ENCODE data around the gene IL1RAPL1. TPM values are rescaled to one million over a fixed set of nuclear protein-coding genes. Genes with fewer than 3 reads are reported as not detected.

The IL1RAPL1 gene
- total RNA-seq, 1 donor from 2014 or later = 0.16 TPM

- no peaks in the 10 kb centered on the region for H3K27me3 ChIP-seq (ENCODE audit: insufficient read depth, low read length)
- TF ChIP-seq EZH2 (IDR thresholded peaks at IDR 0.05; ENCODE audit: insufficient read depth, low read length) = no peak
- TF ChIP-seq, protein P1, sequence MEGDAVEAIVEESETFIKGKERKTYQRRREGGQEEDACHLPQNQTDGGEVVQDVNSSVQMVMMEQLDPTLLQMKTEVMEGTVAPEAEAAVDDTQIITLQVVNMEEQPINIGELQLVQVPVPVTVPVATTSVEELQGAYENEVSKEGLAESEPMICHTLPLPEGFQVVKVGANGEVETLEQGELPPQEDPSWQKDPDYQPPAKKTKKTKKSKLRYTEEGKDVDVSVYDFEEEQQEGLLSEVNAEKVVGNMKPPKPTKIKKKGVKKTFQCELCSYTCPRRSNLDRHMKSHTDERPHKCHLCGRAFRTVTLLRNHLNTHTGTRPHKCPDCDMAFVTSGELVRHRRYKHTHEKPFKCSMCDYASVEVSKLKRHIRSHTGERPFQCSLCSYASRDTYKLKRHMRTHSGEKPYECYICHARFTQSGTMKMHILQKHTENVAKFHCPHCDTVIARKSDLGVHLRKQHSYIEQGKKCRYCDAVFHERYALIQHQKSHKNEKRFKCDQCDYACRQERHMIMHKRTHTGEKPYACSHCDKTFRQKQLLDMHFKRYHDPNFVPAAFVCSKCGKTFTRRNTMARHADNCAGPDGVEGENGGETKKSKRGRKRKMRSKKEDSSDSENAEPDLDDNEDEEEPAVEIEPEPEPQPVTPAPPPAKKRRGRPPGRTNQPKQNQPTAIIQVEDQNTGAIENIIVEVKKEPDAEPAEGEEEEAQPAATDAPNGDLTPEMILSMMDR (IDR thresholded peaks at IDR 0.05; ENCODE audit: insufficient read depth, low read depth, low read length) = no peak
- H3K9me3 ChIP-seq (ENCODE audit: insufficient read depth, low read depth, low read length) = no peaks in the 10 kb centered on the region
- Mint-ChIP-seq H3K27me3 (ENCODE audit: low read depth, unreplicated experiment) (no peaks in the 10 kb centered on the region), H3K27ac (ENCODE audit: unreplicated experiment) (no peak overlapping the region), H3K36me3 (ENCODE audit: low read depth, unreplicated experiment) (no peaks in the 10 kb centered on the region), H3K9me3 (ENCODE audit: unreplicated experiment) (no peaks in the 10 kb centered on the region), H3K4me1 (ENCODE audit: low read depth, unreplicated experiment) (no peaks in the 10 kb centered on the region), H3K4me3 (ENCODE audit: unreplicated experiment) (no peak overlapping the region)
- no peaks in the 10 kb centered on the region for H3K79me2 ChIP-seq (ENCODE audit: insufficient read depth, low read length)
- no peak for DNase-seq (ENCODE audit: low read depth)
- H3K4me3 ChIP-seq (ENCODE audit: insufficient read depth, low read depth, low read length) = no peak overlapping the region
- no peaks in the 10 kb centered on the region for H4K20me1 ChIP-seq (ENCODE audit: insufficient read depth, low read length)
- no peaks in the 10 kb centered on the region for H3K36me3 ChIP-seq (ENCODE audit: insufficient read depth, low read length)
- H3K9ac ChIP-seq (ENCODE audit: low read length) = no peak overlapping the region
- no peaks in the 10 kb centered on the region for H3K4me1 ChIP-seq (ENCODE audit: insufficient read depth, low read length)
- H3K4me2 ChIP-seq (ENCODE audit: low read length) = no peak overlapping the region
- H2AFZ ChIP-seq (ENCODE audit: low read depth, low read length) = no peak overlapping the region
- FAIRE-seq = peak; percentile 80
- no peak overlapping the region for H3K27ac ChIP-seq (ENCODE audit: low read depth, low read length)
Measured at GRCh38 chrX:29453333-29453732, 866.1 kb downstream of the IL1RAPL1 start.

GRCh38 chrX:29455702-29456101 lies 868.5 kb downstream of the IL1RAPL1 start:
- Mint-ChIP-seq H3K4me3 (ENCODE audit: unreplicated experiment) (no peak overlapping the region), H3K36me3 (ENCODE audit: low read depth, unreplicated experiment) (no peaks in the 10 kb centered on the region)

GRCh38 chrX:29461039-29461438 lies 873.8 kb downstream of the IL1RAPL1 start:
- H3K79me2 ChIP-seq (ENCODE audit: insufficient read depth, low read length) = no peaks in the 10 kb centered on the region
- no peaks in the 10 kb centered on the region for H3K9me3 ChIP-seq (ENCODE audit: insufficient read depth, low read depth, low read length)
- no peak overlapping the region for H2AFZ ChIP-seq (ENCODE audit: low read depth, low read length)
- H3K36me3 ChIP-seq (ENCODE audit: insufficient read depth, low read length) = no peaks in the 10 kb centered on the region
- Mint-ChIP-seq H3K27ac (ENCODE audit: unreplicated experiment) (no peak overlapping the region), H3K9me3 (ENCODE audit: unreplicated experiment) (no peaks in the 10 kb centered on the region), H3K4me3 (ENCODE audit: unreplicated experiment) (no peak overlapping the region), H3K27me3 (ENCODE audit: low read depth, unreplicated experiment) (no peaks in the 10 kb centered on the region), H3K36me3 (ENCODE audit: low read depth, unreplicated experiment) (no peaks in the 10 kb centered on the region), H3K4me1 (ENCODE audit: low read depth, unreplicated experiment) (no peaks in the 10 kb centered on the region)
- TF ChIP-seq, protein P1 (IDR thresholded peaks at IDR 0.05; ENCODE audit: insufficient read depth, low read depth, low read length) = no peak
- TF ChIP-seq EZH2 (IDR thresholded peaks at IDR 0.05; ENCODE audit: insufficient read depth, low read length) = no peak
- no peak overlapping the region for H3K4me2 ChIP-seq (ENCODE audit: low read length)
- H4K20me1 ChIP-seq (ENCODE audit: insufficient read depth, low read length) = no peaks in the 10 kb centered on the region
- no peak overlapping the region for H3K27ac ChIP-seq (ENCODE audit: low read depth, low read length)
- no peak overlapping the region for H3K4me3 ChIP-seq (ENCODE audit: insufficient read depth, low read depth, low read length)
- H3K27me3 ChIP-seq (ENCODE audit: insufficient read depth, low read length) = no peaks in the 10 kb centered on the region
- DNase-seq (ENCODE audit: low read depth) = peak; percentile 20
- FAIRE-seq = peak; percentile 37
- no peak overlapping the region for H3K9ac ChIP-seq (ENCODE audit: low read length)
- no peaks in the 10 kb centered on the region for H3K4me1 ChIP-seq (ENCODE audit: insufficient read depth, low read length)

More at GRCh38 chrX:29455702-29456101, 868.5 kb downstream of the IL1RAPL1 start:
- Histone ChIP-seq H3K9ac (ENCODE audit: low read length) (no peak overlapping the region), H2AFZ (ENCODE audit: low read depth, low read length) (no peak overlapping the region), H3K4me3 (ENCODE audit: insufficient read depth, low read depth, low read length) (no peak overlapping the region), H3K4me1 (ENCODE audit: insufficient read depth, low read length) (no peaks in the 10 kb centered on the region), H4K20me1 (ENCODE audit: insufficient read depth, low read length) (no peaks in the 10 kb centered on the region), H3K27me3 (ENCODE audit: insufficient read depth, low read length) (no peaks in the 10 kb centered on the region), H3K27ac (ENCODE audit: low read depth, low read length) (no peak overlapping the region), H3K9me3 (ENCODE audit: insufficient read depth, low read depth, low read length) (no peaks in the 10 kb centered on the region), H3K4me2 (ENCODE audit: low read length) (no peak overlapping the region), H3K79me2 (ENCODE audit: insufficient read depth, low read length) (no peaks in the 10 kb centered on the region), H3K36me3 (ENCODE audit: insufficient read depth, low read length) (no peaks in the 10 kb centered on the region)
- Mint-ChIP-seq H3K4me1 (ENCODE audit: low read depth, unreplicated experiment) (no peaks in the 10 kb centered on the region), H3K27ac (ENCODE audit: unreplicated experiment) (no peak overlapping the region), H3K27me3 (ENCODE audit: low read depth, unreplicated experiment) (no peaks in the 10 kb centered on the region), H3K9me3 (ENCODE audit: unreplicated experiment) (no peaks in the 10 kb centered on the region)
- no peak for FAIRE-seq
- no peak for DNase-seq (ENCODE audit: low read depth)
- TF ChIP-seq, protein P1 (IDR thresholded peaks at IDR 0.05; ENCODE audit: insufficient read depth, low read depth, low read length) = no peak
- TF ChIP-seq EZH2 (IDR thresholded peaks at IDR 0.05; ENCODE audit: insufficient read depth, low read length) = no peak
